ENCODE data around the gene RASAL2.

GRCh38 chr1:178407655-178408054 lies 313.8 kb downstream of the RASAL2 start:
- TF ChIP-seq POLR2A (IDR thresholded peaks at IDR 0.05) = no peak
- TF ChIP-seq, protein P1, sequence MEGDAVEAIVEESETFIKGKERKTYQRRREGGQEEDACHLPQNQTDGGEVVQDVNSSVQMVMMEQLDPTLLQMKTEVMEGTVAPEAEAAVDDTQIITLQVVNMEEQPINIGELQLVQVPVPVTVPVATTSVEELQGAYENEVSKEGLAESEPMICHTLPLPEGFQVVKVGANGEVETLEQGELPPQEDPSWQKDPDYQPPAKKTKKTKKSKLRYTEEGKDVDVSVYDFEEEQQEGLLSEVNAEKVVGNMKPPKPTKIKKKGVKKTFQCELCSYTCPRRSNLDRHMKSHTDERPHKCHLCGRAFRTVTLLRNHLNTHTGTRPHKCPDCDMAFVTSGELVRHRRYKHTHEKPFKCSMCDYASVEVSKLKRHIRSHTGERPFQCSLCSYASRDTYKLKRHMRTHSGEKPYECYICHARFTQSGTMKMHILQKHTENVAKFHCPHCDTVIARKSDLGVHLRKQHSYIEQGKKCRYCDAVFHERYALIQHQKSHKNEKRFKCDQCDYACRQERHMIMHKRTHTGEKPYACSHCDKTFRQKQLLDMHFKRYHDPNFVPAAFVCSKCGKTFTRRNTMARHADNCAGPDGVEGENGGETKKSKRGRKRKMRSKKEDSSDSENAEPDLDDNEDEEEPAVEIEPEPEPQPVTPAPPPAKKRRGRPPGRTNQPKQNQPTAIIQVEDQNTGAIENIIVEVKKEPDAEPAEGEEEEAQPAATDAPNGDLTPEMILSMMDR (IDR thresholded peaks at IDR 0.05) = no peak
